Activated CD8-positive, alpha-beta T cell treated with anti-CD3 and anti-CD28 coated beads for 36 hours (primary cell): ENCODE measurements around the gene ODAD2. TPM values are rescaled to one million over a fixed set of nuclear protein-coding genes. Genes with fewer than 3 reads are reported as not detected.

Source experiments
- ATAC-seq: fragments of 200-7000 bp; cut with Tn5 transposase; one replicate; pipeline ENCODE4 v1.10.0; 2021; ENCODE audit warnings: mild to moderate bottlenecking, moderate library complexity
- CTCF ChIA-PET: fragments of 350-600 bp; sonication (Branson Sonifier 250); formaldehyde crosslinking; loops from one replicate; lab custom pipeline; 2021; ENCODE audit warnings: antibody characterized with exemption; lab: Charles Lee
- POLR2A ChIA-PET: fragments of 350-600 bp; sonication (Branson Sonifier 250); formaldehyde crosslinking; loops from one replicate; lab custom pipeline; 2021; ENCODE audit warnings: antibody characterized with exemption; lab: Charles Lee
- DNase-seq: peaks from one replicate; pipeline ENCODE4 v3.0.0-alpha.2; 2020
- H3K27ac Mint-ChIP-seq: one replicate; pipeline ENCODE4 v1.8.0; 2021; ENCODE audit warnings: mild to moderate bottlenecking, mixed read lengths
- H3K27me3 Mint-ChIP-seq: one replicate; pipeline ENCODE4 v1.8.0; 2021; ENCODE audit warnings: mixed read lengths
- H3K36me3 Mint-ChIP-seq: one replicate; pipeline ENCODE4 v1.8.0; 2021; ENCODE audit warnings: low read depth, mixed read lengths
- H3K4me1 Mint-ChIP-seq: one replicate; pipeline ENCODE4 v1.8.0; 2021; ENCODE audit warnings: low read depth, mixed read lengths
- H3K4me3 Mint-ChIP-seq: one replicate; pipeline ENCODE4 v1.8.0; 2021; ENCODE audit warnings: mild to moderate bottlenecking, moderate library complexity, mixed read lengths
- H3K9me3 Mint-ChIP-seq: one replicate; pipeline ENCODE4 v1.8.0; 2021; ENCODE audit warnings: mixed read lengths
- intact Hi-C: fragments of 100-400 bp; cut with micrococcal nuclease; formaldehyde crosslinking; loops from one replicate; pipeline ENCODE4 v1.10.0; 2022
- total RNA-seq, 2 experiments: library from RNA; stranded (reverse); gene quantifications; one replicate each; pipeline ENCODE4 v1.2.3, GENCODE V29; 2021
- TF ChIP-seq, protein P1 (sequence below): fragments of 200-600 bp; IDR thresholded peaks from one replicate; pipeline ENCODE4 v1.8.0; 2022; ENCODE audit warnings: antibody characterized with exemption, mild to moderate bottlenecking

ODAD2 gene
- total RNA-seq, 2 experiments from 2014 or later = 0.40 to 0.88 TPM

DNA sequence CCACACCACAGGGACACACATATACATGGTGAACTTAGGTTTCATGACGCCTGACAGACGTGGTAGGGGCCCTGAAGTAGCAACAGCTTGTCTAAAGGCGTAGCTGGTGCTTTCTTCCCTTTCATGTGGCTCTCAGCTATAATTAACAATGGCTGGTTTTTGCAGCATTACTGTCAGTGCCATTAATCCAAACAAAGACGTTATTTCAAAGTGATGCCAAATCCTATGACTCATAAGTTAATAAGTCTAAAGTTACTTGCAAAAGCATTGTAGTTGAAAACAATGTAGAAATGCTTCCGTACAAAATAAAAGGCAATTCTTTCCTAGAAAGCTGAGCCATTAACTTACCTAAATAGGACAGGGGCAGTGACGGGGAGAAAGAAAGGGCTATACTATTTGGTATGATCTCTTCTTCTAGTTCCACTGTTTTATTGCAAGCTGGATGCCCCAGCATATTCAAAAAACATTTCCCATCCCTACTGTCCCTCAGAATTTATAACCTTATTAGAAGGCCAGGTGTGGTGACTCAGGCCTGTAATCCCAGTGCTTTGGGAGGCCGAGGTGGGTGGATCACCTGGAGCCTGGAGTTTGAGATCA, 105.4 kb downstream of the ODAD2 start:
- H3K27me3 Mint-ChIP-seq = no peaks in the 10 kb centered on the region
- intact Hi-C loops = no loop called here
- TF ChIP-seq, protein P1, sequence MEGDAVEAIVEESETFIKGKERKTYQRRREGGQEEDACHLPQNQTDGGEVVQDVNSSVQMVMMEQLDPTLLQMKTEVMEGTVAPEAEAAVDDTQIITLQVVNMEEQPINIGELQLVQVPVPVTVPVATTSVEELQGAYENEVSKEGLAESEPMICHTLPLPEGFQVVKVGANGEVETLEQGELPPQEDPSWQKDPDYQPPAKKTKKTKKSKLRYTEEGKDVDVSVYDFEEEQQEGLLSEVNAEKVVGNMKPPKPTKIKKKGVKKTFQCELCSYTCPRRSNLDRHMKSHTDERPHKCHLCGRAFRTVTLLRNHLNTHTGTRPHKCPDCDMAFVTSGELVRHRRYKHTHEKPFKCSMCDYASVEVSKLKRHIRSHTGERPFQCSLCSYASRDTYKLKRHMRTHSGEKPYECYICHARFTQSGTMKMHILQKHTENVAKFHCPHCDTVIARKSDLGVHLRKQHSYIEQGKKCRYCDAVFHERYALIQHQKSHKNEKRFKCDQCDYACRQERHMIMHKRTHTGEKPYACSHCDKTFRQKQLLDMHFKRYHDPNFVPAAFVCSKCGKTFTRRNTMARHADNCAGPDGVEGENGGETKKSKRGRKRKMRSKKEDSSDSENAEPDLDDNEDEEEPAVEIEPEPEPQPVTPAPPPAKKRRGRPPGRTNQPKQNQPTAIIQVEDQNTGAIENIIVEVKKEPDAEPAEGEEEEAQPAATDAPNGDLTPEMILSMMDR = no peak
- POLR2A ChIA-PET = interaction anchor here (0.9 kb wide), 1 partner anchor 14 kb away, joined by 3 read pairs; no protein-coding TSS in a partner anchor
- no peaks in the 10 kb centered on the region for H3K4me1 Mint-ChIP-seq
- ATAC-seq = no peak
- H3K9me3 Mint-ChIP-seq = peaks cover 6% of the 10 kb centered on the region
- no peak for DNase-seq
- no peak overlapping the region for H3K4me3 Mint-ChIP-seq
- H3K36me3 Mint-ChIP-seq = no peaks in the 10 kb centered on the region
- CTCF ChIA-PET = interaction anchor here (1.4 kb wide), 1 partner anchor 10 kb away, joined by 3 read pairs; no protein-coding TSS in a partner anchor
- H3K27ac Mint-ChIP-seq = no peak overlapping the region

DNA sequence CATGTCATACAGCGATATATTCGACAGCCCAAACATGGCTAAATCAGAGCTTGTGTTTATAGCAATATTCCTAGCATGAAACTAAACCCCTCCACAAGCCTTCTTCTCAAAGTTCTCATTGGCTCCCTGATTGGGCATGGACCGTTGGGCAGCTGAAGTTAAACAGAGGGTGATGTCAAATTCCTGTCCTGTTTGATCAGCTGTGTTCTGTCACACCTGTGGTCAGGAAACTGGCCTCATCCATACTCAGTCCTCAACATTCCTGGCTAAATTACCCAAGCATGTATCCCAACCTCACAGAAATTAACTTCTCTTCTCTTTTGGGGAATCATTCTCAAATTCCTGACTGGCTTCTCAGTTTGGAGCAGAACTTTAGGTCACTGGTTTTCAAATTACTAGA, 107.9 kb downstream of the ODAD2 start:
- H3K4me1 Mint-ChIP-seq = no peaks in the 10 kb centered on the region
- DNase-seq (no peak), ATAC-seq (no peak)
- ChIA-PET POLR2A (no interaction called here), CTCF (no interaction called here)
- peaks cover 2% of the 10 kb centered on the region for H3K9me3 Mint-ChIP-seq
- H3K36me3 Mint-ChIP-seq = no peaks in the 10 kb centered on the region
- no peaks in the 10 kb centered on the region for H3K27me3 Mint-ChIP-seq
- no peak overlapping the region for H3K27ac Mint-ChIP-seq
- no peak overlapping the region for H3K4me3 Mint-ChIP-seq
- TF ChIP-seq, protein P1 = no peak
- intact Hi-C loops = no loop called here

DNA sequence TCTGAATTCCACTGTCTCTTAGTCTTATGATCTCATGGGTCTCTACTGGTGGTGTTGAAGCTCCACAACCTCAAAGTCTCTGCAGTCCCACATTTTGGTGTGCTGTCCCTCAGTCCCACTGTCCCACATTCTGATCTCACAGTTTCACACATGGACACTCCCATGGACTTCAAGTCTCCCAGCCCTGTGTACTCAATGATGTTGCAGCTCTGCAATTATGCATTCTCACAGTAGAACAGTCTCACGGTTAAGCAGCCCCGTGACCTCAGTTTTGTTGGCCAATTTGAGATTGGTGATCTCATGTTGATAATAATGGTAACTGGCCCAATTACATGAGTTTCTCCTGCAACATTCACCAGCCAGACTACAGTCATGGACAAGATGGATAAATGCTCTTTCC, 109.4 kb downstream of the ODAD2 start:
- Mint-ChIP-seq H3K27me3 (no peaks in the 10 kb centered on the region), H3K9me3 (peaks cover 4% of the 10 kb centered on the region), H3K4me3 (no peak overlapping the region), H3K27ac (no peak overlapping the region), H3K36me3 (no peaks in the 10 kb centered on the region), H3K4me1 (peaks cover 1% of the 10 kb centered on the region)
- POLR2A ChIA-PET = no interaction called here
- ATAC-seq (no peak), DNase-seq (no peak)
- TF ChIP-seq, protein P1 = no peak
- CTCF ChIA-PET = no interaction called here
- intact Hi-C loops = no loop called here

DNA sequence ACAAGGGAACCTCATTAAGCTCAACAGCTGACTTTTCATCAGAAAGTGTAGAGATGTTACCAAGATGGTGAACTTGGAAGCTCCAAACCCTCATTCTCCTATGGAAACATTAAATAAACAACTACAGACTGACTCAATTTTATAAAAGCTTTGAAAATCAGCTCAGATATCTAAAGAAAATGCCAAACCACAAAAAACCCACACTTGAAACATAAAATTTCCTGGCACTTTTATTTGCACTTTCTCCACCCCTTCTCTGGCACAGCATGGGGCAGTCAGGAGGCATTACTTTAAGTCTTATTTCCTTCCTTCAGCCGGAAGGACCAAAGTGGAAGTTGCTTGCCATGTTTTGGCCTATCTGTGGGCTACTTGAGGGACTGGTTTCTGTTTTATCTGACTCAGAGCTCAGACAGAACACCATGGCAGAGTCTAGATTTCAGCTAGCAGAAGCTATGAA, 114.7 kb downstream of the ODAD2 start:
- Mint-ChIP-seq H3K9me3 (peaks cover 11% of the 10 kb centered on the region), H3K4me1 (peaks cover 11% of the 10 kb centered on the region), H3K36me3 (peaks cover 5% of the 10 kb centered on the region), H3K27ac (peak overlapping the region; percentile 63), H3K4me3 (no peak overlapping the region), H3K27me3 (no peaks in the 10 kb centered on the region)
- peak; percentile 73 for ATAC-seq
- ChIA-PET POLR2A (no interaction called here), CTCF (interaction anchor here (0.6 kb wide), 1 partner anchor 60 kb away, joined by 3 read pairs; no protein-coding TSS in a partner anchor)
- DNase-seq = peak; percentile 10
- intact Hi-C loops = no loop called here
- TF ChIP-seq, protein P1 = no peak

DNA sequence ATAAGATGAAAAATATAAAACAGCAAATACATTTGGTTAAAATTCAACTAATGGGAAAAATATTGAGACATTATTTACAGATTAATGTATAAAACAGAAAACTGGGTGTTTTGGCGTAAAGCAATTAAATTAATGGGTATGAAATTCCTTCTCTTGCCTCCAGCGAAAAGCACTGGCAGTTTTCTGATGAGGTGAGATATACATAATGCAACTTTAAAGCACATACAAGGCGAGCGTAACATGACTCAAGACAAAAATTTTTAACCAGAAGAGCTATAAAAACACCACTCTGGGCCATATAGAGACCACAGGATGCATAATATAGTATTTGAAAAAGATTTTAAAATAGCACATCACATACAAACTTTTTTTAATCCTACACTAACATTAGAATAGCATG, 120.6 kb downstream of the ODAD2 start:
- ATAC-seq = no peak
- POLR2A ChIA-PET = no interaction called here
- no peak overlapping the region for H3K27ac Mint-ChIP-seq
- H3K4me3 Mint-ChIP-seq = no peak overlapping the region
- TF ChIP-seq, protein P1 = no peak
- peaks cover 3% of the 10 kb centered on the region for H3K36me3 Mint-ChIP-seq
- intact Hi-C loops = no loop called here
- no peaks in the 10 kb centered on the region for H3K4me1 Mint-ChIP-seq
- H3K27me3 Mint-ChIP-seq = peaks cover 2% of the 10 kb centered on the region
- H3K9me3 Mint-ChIP-seq = peaks cover 4% of the 10 kb centered on the region
- no peak for DNase-seq
- CTCF ChIA-PET = no interaction called here
